Body of pancreas (tissue), 4 donors: ENCODE measurements around the gene CLDN22. TPM values are rescaled to one million over a fixed set of nuclear protein-coding genes. Genes with fewer than 3 reads are reported as not detected.

Experiments used
- ATAC-seq: fragments of 150-250 bp; one replicate; pipeline ENCODE4 v1.9.1; 2016
- DNase-seq, 4 donors: peaks; one replicate each; pipeline ENCODE4 v3.0.0-alpha.2; 2019
- H3K27ac ChIP-seq, 4 donors: fragments of 200-600 bp; sonication (generic); 1 replicate in 3 of 4; 2 replicates in 1 of 4; pipeline versions ENCODE4 v1.5.1 to v1.6.1; 2016 to 2019; ENCODE audit warnings: mild to moderate bottlenecking in 1 of 4, mixed read lengths in 1 of 4, moderate library complexity in 1 of 4
- H3K27me3 ChIP-seq, 2 donors: fragments of 200-600 bp; sonication (generic); one replicate each; pipeline ENCODE4 v1.6.0; 2016; ENCODE audit warnings: mild to moderate bottlenecking in 1 of 2
- H3K36me3 ChIP-seq, 2 donors: fragments of 200-600 bp; sonication (generic); replicated peaks in 1 of 2; 2 replicates each; pipeline ENCODE4 v1.5.1; 2016; ENCODE audit warnings: low read depth in 2 of 2; ENCODE audit not compliant: insufficient read depth in 1 of 2
- H3K4me1 ChIP-seq: fragments of 200-600 bp; sonication (generic); one replicate; pipeline ENCODE4 v1.6.0; 2016
- H3K4me3 ChIP-seq, 2 donors: fragments of 200-600 bp; sonication (generic); 1 replicate in 1 of 2; 2 replicates in 1 of 2; pipeline ENCODE4 v1.5.1; 2016 to 2019
- H3K9me3 ChIP-seq, 3 donors: fragments of 200-600 bp; sonication (generic); 1 replicate in 2 of 3; 2 replicates in 1 of 3; pipeline ENCODE4 v1.5.1; 2016
- POLR2A ChIP-seq, 3 donors: fragments of 450-650 bp; IDR thresholded peaks; one replicate each; pipeline ENCODE4 v1.6.1; 2016; ENCODE audit warnings: antibody characterized with exemption in 3 of 3, mild to moderate bottlenecking in 2 of 3
- WGBS, 2 donors: methylation state at CpG; one replicate each; pipeline ENCODE4 v1.1.5; 2017; 5-methylcytosine and 5-hydroxymethylcytosine counted together
- intact Hi-C: fragments of 100-400 bp; cut with DNase I; formaldehyde crosslinking; loops from one replicate; pipeline ENCODE4 v1.15.1; 2023
- total RNA-seq, 2 donors: library from RNA; depleted of rRNA; stranded (reverse); fragments of >200 nt; gene quantifications; one replicate each; pipeline ENCODE4 v1.1.0, GENCODE V29; 2016
- TF ChIP-seq, protein P1 (sequence below), 7 experiments: fragments of 450-650 bp in 4 of 7; fragments of 200-600 bp in 3 of 7; sonication (generic) in 3 of 7; IDR thresholded peaks; one replicate each; pipeline ENCODE4 v1.5.1; 2016 to 2019; ENCODE audit warnings: antibody characterized with exemption in 7 of 7

The CLDN22 gene
- total RNA-seq, 2 donors from 2014 or later: not detected

DNA sequence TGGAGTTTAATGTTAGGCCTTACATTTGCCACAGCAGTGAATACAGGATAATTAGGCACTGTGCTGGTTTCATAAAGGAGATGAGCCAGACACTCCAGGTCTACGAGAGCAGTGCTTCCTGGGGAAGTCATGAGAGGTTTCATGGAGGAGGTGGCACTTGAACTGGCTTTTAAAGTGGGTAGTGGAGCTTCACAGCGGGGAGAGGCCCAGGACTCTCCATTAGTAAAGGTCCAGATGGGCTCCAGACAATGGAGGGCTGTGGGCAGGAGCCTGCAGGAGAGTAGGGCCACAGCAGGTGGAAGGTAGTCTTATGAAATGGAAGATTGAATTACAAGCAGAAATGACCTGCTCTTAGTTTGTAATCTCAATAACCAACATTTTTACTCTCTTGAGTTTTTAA lies 29.0 kb downstream of the CLDN22 start:
- intact Hi-C loops: no loop called here
- Histone ChIP-seq H3K4me3 (no peak overlapping the region), H3K27ac (no peak overlapping the region), H3K4me1 (no peaks in the 10 kb centered on the region), H3K36me3 (peaks cover 0 to 7% of the 10 kb centered on the region in 2 donors), H3K27me3 (no peaks in the 10 kb centered on the region), H3K9me3 (no peaks in the 10 kb centered on the region)
- ATAC-seq (no peak), DNase-seq (no peak)
- TF ChIP-seq, protein P1, sequence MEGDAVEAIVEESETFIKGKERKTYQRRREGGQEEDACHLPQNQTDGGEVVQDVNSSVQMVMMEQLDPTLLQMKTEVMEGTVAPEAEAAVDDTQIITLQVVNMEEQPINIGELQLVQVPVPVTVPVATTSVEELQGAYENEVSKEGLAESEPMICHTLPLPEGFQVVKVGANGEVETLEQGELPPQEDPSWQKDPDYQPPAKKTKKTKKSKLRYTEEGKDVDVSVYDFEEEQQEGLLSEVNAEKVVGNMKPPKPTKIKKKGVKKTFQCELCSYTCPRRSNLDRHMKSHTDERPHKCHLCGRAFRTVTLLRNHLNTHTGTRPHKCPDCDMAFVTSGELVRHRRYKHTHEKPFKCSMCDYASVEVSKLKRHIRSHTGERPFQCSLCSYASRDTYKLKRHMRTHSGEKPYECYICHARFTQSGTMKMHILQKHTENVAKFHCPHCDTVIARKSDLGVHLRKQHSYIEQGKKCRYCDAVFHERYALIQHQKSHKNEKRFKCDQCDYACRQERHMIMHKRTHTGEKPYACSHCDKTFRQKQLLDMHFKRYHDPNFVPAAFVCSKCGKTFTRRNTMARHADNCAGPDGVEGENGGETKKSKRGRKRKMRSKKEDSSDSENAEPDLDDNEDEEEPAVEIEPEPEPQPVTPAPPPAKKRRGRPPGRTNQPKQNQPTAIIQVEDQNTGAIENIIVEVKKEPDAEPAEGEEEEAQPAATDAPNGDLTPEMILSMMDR (IDR thresholded peaks at IDR 0.05): no peak
- no peak for TF ChIP-seq POLR2A (IDR thresholded peaks at IDR 0.05)
- 91 to 100% methylated on average over 2 of the region's 2 CpGs for WGBS, 2 donors

DNA sequence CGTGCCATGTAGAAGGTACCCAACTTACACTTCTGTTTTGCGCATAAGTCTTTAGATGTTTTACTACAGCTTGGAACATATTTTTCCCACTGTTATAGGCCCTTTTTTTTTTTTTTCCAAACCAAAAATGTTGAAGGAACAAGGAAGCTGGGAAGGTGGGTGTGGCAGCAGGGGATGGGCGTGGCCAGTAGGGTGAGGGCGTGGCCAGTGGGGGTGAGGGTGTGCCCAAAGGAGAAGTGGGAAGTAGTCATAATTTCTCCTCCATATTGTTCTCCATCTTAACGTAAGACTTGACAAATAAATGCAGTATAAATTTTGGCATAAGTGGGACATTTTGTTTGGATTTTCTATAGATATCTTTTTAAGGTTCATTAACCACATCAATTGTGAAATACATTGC lies 30.4 kb downstream of the CLDN22 start:
- intact Hi-C loops: no loop called here
- DNase-seq (no peak), ATAC-seq (no peak)
- H3K36me3 ChIP-seq: peaks cover 0 to 12% of the 10 kb centered on the region in 2 donors
- no peaks in the 10 kb centered on the region for H3K4me1 ChIP-seq
- TF ChIP-seq POLR2A (IDR thresholded peaks at IDR 0.05): no peak
- TF ChIP-seq, protein P1 (IDR thresholded peaks at IDR 0.05): no peak
- H3K9me3 ChIP-seq: no peaks in the 10 kb centered on the region
- H3K27me3 ChIP-seq: no peaks in the 10 kb centered on the region
- H3K4me3 ChIP-seq: no peak overlapping the region
- WGBS, 2 donors: 91% methylated on average over 5 of the region's 5 CpGs
- no peak overlapping the region for H3K27ac ChIP-seq

DNA sequence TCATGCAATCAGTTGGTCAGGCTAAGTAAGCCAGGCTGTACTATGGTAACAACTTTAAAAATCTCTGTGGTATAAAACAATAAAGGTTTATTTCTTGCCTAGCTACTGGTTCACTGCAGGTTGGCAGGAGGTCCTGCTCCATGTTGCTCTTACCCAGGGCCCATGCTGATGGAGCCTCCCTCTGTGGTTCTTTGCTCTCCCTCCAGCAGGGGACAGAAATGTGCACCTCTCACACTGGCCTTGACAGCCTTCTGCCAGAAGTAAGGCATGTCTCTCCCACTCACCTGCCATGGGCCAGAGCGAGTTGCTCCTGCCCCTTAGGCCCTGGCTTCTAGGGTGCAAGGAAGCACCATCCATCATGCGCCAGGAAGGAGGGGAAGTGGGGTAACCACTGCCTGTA lies 31.1 kb downstream of the CLDN22 start:
- H3K27ac ChIP-seq: no peak overlapping the region
- no peak for TF ChIP-seq POLR2A (IDR thresholded peaks at IDR 0.05)
- TF ChIP-seq, protein P1 (IDR thresholded peaks at IDR 0.05): no peak
- H3K4me1 ChIP-seq: no peaks in the 10 kb centered on the region
- DNase-seq (no peak), ATAC-seq (no peak)
- H3K36me3 ChIP-seq: peaks cover 0 to 14% of the 10 kb centered on the region in 2 donors
- no peaks in the 10 kb centered on the region for H3K9me3 ChIP-seq
- WGBS, 2 donors: 93 to 100% methylated on average over 2 of the region's 2 CpGs
- no peak overlapping the region for H3K4me3 ChIP-seq
- no peaks in the 10 kb centered on the region for H3K27me3 ChIP-seq
- intact Hi-C loops: no loop called here

DNA sequence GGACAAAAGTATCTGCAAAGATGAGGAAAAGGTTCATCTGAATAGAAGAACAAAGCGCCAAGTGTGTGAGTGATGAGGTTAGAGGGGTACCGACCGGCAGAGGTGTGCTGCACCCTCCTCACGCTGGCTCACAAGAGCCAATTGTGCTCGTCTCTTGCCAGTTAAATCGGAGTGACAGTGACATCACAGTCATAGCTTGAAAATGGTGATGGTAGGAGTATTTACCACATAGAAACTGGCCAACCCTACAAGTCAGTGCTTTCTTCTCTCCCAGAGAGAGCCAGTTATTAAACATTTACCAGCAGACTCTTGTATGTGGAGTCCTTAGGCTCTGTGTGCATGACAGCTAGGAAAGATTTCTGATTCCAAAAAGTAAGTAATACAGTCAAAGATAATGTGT lies 32.4 kb downstream of the CLDN22 start:
- DNase-seq (no peak), ATAC-seq (no peak)
- TF ChIP-seq POLR2A (IDR thresholded peaks at IDR 0.05): no peak
- TF ChIP-seq, protein P1 (IDR thresholded peaks at IDR 0.05): no peak
- H3K27me3 ChIP-seq: no peaks in the 10 kb centered on the region
- H3K4me1 ChIP-seq: no peaks in the 10 kb centered on the region
- intact Hi-C loops: no loop called here
- no peak overlapping the region for H3K4me3 ChIP-seq
- H3K9me3 ChIP-seq: no peaks in the 10 kb centered on the region
- no peak overlapping the region for H3K27ac ChIP-seq
- peaks cover 0 to 14% of the 10 kb centered on the region in 2 donors for H3K36me3 ChIP-seq
- 79 to 82% methylated on average over 6 of the region's 6 CpGs for WGBS, 2 donors

DNA sequence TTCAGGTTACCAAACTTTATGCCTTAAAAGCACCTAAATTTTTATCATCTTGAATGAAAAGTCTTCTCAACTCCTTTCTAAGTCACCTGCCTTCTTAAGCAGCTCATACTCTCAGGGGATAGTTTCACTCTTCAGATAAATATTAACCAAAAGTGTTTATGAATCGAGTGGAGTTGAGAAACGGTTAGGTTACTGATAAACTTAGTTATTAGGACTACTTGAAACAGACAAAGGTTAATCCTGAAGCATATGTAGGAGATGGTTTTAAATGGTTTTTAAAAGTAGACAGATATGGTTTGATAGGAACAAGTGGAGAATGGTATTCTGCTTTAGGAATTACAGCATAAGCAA lies 32.8 kb downstream of the CLDN22 start:
- TF ChIP-seq, protein P1 (IDR thresholded peaks at IDR 0.05): no peak
- TF ChIP-seq POLR2A (IDR thresholded peaks at IDR 0.05): no peak
- H3K27me3 ChIP-seq: no peaks in the 10 kb centered on the region
- WGBS, 2 donors: 35 to 51% methylated on average over 2 of the region's 2 CpGs
- H3K4me1 ChIP-seq: no peaks in the 10 kb centered on the region
- H3K4me3 ChIP-seq: no peak overlapping the region
- H3K36me3 ChIP-seq: peaks cover 0 to 14% of the 10 kb centered on the region in 2 donors
- no peak for ATAC-seq
- H3K27ac ChIP-seq: no peak overlapping the region
- no peak for DNase-seq
- H3K9me3 ChIP-seq: no peaks in the 10 kb centered on the region
- intact Hi-C loops: no loop called here
